ENCODE results near the gene ATP8A1.

The ATP8A1 gene

GRCh38 chr4:42649870-42650269 is 7.0 kb downstream of the ATP8A1 start:
- DNase-seq (ENCODE audit: low read depth, low spot score): no peak

DNA sequence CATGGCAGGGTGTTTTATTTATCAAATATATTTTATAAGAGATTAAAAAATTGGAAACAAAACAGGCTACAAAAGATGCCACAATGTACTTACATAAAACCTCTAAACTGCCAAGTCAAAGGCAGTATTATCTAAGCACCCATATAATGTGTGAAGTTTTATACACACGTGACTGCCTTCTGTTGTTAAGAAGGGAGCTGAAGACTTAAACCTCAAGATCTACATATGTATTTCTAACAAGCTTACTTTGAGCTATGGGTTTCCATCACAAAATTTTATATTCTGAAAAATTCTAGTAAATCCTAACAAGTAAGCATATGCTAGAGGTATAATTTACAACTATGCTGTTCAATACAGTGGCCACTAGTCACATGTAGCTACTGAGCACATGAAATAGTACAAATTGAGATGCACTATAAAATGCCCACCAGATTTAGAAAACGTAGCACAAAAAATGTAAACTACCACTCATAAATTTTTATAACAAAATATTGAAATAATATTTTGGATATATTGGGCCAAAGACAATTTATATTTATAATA is 9.8 kb downstream of the ATP8A1 start:
- DNase-seq (ENCODE audit: low read depth, low spot score): no peak

DNA sequence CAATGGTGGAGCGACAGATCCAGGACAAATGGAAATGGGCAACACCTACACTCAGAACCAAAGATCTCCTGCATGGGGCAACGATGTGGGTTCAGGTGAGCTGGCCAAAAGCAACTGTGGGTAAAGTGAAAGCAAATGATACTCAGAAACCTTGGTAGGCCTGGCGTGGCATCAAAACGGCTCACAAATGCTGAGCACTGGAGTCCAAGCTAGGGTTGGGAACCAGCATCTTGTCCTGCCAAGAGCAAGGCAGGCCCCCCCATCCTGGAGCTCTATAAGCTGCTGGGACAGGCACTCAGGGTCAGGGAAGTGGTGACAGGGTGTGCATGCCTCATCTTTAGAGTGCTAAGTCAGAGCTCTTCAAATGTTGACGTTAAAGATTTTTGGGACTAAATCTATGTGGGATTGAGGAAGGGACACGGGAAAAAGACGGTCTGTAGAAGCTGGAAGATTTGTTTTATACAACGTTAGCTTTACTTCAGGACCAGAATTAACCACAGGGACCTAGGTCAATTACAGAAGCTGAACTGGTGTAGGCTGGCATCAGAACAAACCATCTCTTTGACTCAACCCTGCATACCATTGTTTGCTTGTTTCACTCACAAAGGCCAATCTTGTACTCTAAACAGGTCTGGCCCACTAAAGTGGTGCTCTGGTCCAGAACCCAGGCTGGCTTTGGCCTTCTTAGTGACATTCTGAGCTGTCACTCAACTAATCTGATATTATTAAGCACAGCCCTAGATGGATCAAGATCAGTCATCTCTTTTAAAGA is 10.7 kb downstream of the ATP8A1 start:
- no peak for DNase-seq (ENCODE audit: low read depth, low spot score)

GRCh38 chr4:42644897-42645296 is 12.0 kb downstream of the ATP8A1 start:
- DNase-seq (ENCODE audit: low read depth, low spot score): no peak

DNA sequence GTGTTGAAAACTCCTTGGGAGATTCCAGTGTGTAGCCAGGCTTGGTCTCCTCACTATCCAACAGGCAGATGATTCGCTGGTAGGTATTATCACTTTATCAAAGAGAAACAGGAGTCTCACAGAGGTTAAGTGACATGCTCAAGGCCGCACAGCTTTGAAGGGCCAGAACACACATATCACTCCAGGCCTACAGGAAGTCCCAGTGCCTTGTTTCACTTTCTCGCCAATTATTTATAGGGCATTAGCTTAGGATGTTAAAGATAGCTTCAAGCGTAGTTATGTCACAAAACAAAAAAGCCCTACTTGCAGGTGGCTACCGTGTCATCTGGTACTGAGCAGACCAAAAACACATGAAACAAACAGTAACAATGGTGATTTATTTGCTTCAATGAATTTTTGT is 13.2 kb downstream of the ATP8A1 start:
- no peak for DNase-seq (ENCODE audit: low read depth, low spot score)

- DNase-seq (ENCODE audit: low read depth, low spot score): no peak
Observed at GRCh38 chr4:42642845-42643615, 13.9 kb downstream of the ATP8A1 start.

- DNase-seq (ENCODE audit: low read depth, low spot score): no peak
Observed at GRCh38 chr4:42642101-42642797, 14.7 kb downstream of the ATP8A1 start.

DNA sequence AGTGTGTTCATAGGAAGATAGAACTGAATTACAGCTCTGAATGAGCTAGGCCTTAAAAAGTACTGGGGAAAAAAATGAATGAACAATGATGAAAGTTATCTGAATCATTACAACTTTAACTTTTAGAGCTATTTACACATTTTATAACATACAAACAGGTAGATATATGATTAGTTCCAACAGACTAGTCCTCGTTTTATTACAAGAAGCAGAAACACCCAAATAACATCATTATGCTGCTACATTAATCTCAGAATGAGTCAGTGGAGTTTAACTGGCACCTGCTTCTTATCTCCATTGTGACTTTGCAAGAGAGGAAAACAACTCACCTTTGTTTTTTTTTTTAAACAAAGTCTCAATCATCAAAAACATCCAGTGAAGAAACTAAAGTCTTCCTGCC is 15.2 kb downstream of the ATP8A1 start:
- DNase-seq (ENCODE audit: low read depth, low spot score): no peak

DNA sequence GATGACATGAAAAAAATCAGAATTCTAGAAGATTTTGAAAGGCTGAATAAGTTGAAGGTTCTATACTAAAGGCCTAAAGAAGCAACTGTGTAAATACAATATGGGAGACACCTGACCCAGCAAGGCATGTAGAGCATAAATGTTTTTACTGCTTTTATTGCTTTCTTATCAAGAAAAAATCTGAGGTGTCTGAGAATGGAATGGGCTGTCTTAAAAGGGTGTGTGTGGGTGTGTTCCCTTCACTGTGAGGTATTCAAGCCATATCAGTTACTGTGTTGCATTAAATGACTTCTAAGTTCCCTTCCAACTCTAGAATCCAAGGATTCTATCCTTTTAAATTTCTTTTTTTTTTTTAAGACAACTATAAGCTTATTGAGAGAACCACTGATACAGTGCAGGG is 15.7 kb downstream of the ATP8A1 start:
- DNase-seq (ENCODE audit: low read depth, low spot score): no peak

GRCh38 chr4:42640613-42641012 is 16.3 kb downstream of the ATP8A1 start:
- DNase-seq (ENCODE audit: low read depth, low spot score): no peak

- no peak for DNase-seq (ENCODE audit: low read depth, low spot score)
Observed at GRCh38 chr4:42638993-42639392, 17.9 kb downstream of the ATP8A1 start.

- DNase-seq (ENCODE audit: low read depth, low spot score): no peak
Observed at GRCh38 chr4:42638321-42638720, 18.6 kb downstream of the ATP8A1 start.

DNA sequence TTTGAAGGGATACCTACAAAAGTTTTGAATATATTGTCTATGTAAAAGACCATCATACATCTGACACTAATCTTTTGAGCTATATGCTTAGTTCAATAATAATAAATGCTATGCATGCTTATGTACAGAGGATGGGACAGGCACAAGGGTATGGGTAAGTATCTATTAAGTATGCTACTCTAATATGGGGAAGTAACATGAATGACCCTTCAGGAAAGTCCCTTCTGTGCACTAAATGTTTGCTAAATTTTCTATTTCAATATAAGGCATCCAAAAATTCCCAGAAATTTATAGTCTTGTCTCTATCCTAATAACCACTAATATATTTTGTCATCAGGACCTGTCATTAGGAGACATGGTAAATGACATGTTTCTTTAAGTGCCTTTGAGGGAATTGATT is 19.0 kb downstream of the ATP8A1 start:
- DNase-seq (ENCODE audit: low read depth, low spot score): no peak

DNA sequence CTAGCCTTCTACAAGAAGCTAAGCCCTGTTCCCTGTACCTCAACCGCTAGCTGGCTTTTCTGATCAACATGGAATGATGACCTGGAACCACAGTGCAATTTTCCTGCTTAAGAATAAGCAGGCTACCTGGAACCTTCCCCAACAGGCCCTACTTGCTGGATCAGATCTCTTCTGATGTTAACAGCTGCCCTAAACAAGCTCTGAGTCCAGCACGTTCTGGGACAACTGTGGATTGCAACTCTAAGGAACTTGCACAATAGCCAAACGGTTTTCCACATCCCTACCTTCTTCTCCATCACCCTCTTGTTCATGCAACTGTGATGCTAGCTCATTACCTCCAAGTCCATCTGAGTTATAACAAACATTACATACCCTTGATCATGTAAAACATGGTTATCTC is 19.8 kb downstream of the ATP8A1 start:
- no peak for DNase-seq (ENCODE audit: low read depth, low spot score)

GRCh38 chr4:42636645-42636949 is 20.3 kb downstream of the ATP8A1 start:
- DNase-seq (ENCODE audit: low read depth, low spot score): no peak

DNA sequence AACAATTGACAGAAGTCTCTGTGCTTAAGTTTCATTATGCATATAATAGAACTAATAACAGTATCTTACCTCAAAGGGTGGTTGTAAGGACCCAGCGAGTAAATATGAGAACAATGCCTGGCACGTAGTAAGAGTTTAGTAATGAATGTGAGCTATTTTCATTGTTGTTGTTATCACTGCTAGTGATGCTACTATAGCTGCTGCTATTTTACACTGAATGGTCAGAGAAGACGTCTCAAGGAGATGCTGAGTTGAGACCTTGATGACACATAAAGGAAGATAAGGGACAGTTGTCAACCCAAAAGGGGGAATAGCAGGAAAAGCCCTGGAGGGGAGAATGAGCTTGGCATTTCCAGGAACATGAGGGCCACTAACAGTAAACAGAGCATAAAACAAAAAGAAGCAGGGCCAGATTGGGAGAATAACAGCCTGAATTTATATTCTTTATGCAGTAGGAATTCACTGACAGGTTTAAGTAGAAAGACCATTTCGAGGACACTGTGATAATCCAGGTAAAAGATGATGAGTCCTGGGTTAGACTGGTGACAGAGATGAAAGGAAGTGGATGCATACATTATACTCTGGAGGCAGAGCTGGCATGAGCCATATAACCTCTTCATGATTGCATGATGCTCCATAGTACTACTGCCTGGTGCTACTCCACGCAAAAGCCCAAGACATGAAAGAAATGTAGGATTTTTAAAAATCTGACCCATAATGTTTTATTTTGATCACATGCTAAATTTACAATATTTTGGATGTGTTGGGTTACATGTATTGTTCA is 23.1 kb downstream of the ATP8A1 start:
- DNase-seq (ENCODE audit: low read depth, low spot score): no peak

DNA sequence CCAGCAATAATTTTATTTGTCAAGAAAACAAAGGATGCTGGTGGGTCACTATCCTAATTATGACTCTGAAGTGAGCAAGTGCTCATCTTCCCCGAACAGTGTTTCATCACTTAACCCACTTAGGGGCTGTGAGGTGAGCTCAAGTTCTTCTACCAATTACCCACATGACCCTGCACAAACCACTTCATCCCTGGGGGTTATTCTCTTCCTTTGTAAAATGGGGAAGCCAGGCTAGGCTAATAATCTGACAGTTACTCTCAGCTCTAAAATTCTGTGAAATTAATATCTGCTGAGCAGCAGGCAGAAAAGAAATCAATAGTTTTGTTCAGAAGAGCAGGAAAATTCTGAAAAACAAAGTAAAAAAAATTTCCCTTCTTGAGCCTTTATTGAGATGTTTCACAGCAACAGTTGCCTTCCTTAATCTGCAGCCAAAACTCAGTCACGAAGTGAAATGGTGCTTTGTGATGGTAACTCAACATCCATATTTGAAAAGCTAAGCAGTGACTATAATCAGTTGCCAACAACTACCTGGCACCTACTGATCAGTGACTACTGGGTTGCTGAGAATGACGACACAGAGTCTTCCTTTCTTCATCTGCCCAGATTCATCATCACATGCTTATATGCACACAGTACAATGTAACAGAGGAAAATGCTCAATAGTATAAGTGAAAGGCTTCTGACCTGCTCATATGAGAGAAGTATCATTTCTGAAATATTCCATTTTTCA is 24.1 kb downstream of the ATP8A1 start:
- no peak for DNase-seq (ENCODE audit: low read depth, low spot score)

DNA sequence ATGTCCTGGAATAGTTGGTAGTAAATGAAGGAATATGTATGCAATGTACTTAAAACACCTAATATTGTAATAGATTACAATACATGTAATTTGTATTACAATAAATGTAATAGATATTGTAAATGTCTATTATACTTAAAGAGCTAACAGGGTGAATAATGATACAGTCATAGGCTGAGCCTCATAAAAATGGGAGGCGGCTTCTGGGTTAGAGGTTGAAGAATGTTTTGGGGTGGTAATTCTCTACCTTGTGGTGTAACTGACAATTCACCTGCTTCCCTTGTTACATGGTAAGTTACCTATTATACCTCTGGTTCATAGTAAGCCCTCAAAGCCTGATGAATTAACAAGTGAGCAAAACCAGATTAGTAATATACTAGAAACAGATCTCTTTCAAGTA is 26.0 kb downstream of the ATP8A1 start:
- DNase-seq (ENCODE audit: low read depth, low spot score): no peak

DNA sequence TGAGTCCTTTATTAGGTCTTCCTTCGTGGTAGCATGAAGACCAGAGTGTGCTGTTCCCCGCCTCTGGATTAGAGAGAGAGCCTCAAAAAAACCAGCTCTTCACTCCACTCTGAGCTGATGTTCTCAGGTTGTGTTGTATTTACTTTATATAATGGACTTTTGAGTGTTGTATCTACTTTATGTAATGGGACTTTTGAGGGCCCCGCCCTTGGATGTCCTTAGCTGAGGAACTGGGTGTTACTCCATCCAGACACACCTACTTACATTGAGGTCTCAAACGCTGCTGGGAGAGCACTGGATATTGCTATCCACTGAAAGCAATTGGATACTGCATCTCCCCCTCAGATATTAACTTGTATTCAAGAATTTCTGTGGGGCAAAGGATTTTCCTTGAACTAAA is 28.2 kb downstream of the ATP8A1 start:
- no peak for DNase-seq (ENCODE audit: low read depth, low spot score)

- no peak for DNase-seq (ENCODE audit: low read depth, low spot score)
Observed at GRCh38 chr4:42627885-42628646, 28.8 kb downstream of the ATP8A1 start.

Measured in smooth muscle cell of the brain vasculature (primary cell).